ENCODE measurements around the gene STON2.
"Not testable (repeated sequence)": the region's sequence is repeated elsewhere in the genome, so short reads cannot be mapped to it uniquely, and the experiment has no call there.

DNA sequence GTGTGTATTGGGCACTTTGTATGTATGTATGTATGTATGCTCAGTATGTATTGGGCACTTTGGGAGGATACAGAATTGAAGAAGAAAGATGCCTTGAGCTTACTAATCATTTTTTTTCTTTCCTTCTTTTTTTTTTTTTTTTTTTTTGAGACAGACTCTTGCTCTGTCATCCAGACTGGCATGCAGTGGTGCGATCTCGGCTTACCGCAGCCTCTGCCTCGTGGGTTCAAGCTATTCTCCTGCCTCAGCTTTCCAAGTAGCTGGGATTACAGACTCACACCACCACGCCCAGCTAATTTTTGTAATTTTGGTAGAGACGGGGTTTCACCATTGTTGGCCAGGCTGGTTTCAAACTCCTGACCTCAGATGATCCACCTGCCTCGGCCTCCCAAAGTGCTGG, 176.3 kb downstream of the STON2 start:
- TF ChIP-seq TAF1 (IDR thresholded peaks at IDR 0.05; ENCODE audit: borderline replicate concordance, low read depth, low read length); POLR2A (IDR thresholded peaks at IDR 0.05; ENCODE audit: low read depth, low read length); POLR2AphosphoS5 (IDR thresholded peaks at IDR 0.05; ENCODE audit: low read depth, low read length): not testable (repeated sequence)

All from GM12892 (cell line).